K562 (cell line): ENCODE measurements around the gene CENPT. TPM values are rescaled to one million over a fixed set of nuclear protein-coding genes. Genes with fewer than 3 reads are reported as not detected.

ENCODE experiments used
- ESRRA ChIP-seq: fragments of 450-650 bp; IDR thresholded peaks from 2 replicates; pipeline ENCODE4 v1.6.1; 2014; ENCODE audit warnings: low read depth, mild to moderate bottlenecking, moderate library complexity, borderline replicate concordance
- ETV5 ChIP-seq: sonication (generic); formaldehyde crosslinking; IDR thresholded peaks from 2 replicates; pipeline ENCODE4 v1.4.0; 2020; ENCODE audit warnings: low read depth, mild to moderate bottlenecking, missing genetic modification reagents
- EWSR1 ChIP-seq: fragments of 450-650 bp; IDR thresholded peaks from 2 replicates; pipeline ENCODE4 v1.6.1; 2018; ENCODE audit warnings: borderline replicate concordance, mild to moderate bottlenecking, low read depth, moderate library complexity; ENCODE audit not compliant: partially characterized antibody
- FIP1L1 ChIP-seq: fragments of 200-400 bp; formaldehyde crosslinking; IDR thresholded peaks from 2 replicates; pipeline ENCODE4 v1.6.1; 2018; ENCODE audit warnings: mild to moderate bottlenecking, low read depth, low read length; ENCODE audit not compliant: poor library complexity, severe bottlenecking
- HCFC1 ChIP-seq: IDR thresholded peaks from 2 replicates; pipeline ENCODE4 v1.6.1; 2012; ENCODE audit warnings: low read depth, low read length, improper control_type of control experiment
- HMG20B ChIP-seq: fragments of 250-450 bp; sonication (Bioruptor Pico); IDR thresholded peaks from 2 replicates; pipeline ENCODE4 v1.5.0; 2021; ENCODE audit warnings: mild to moderate bottlenecking
- HNRNPL ChIP-seq: fragments of 200-400 bp; formaldehyde crosslinking; IDR thresholded peaks from 2 replicates; pipeline ENCODE4 v1.6.1; 2017; ENCODE audit warnings: low read depth, mild to moderate bottlenecking, low read length
- HNRNPLL ChIP-seq: fragments of 200-400 bp; formaldehyde crosslinking; IDR thresholded peaks from 2 replicates; pipeline ENCODE4 v1.6.1; 2017; ENCODE audit warnings: low read length, low read depth, mild to moderate bottlenecking; ENCODE audit not compliant: poor library complexity, severe bottlenecking
- MCM7 ChIP-seq, 2 experiments: fragments of 450-650 bp; IDR thresholded peaks; 2 replicates each; pipeline ENCODE4 v1.6.1; 2016 to 2018
- NFIC ChIP-seq: fragments of 450-650 bp; IDR thresholded peaks from 2 replicates; pipeline ENCODE4 v1.6.1; 2017; ENCODE audit warnings: mild to moderate bottlenecking, inconsistent platforms
- POLR2B ChIP-seq: fragments of 450-650 bp; IDR thresholded peaks from 2 replicates; pipeline ENCODE4 v1.6.1; 2018; ENCODE audit warnings: low read depth; ENCODE audit not compliant: partially characterized antibody
- POLR2G ChIP-seq: fragments of 200-400 bp; formaldehyde crosslinking; IDR thresholded peaks from 2 replicates; pipeline ENCODE4 v1.6.1; 2017; ENCODE audit warnings: low read depth, mild to moderate bottlenecking, antibody characterized with exemption, low read length, moderate library complexity
- PRMT5 ChIP-seq: sonication (generic); formaldehyde crosslinking; IDR thresholded peaks from 2 replicates; pipeline ENCODE4 v1.5.0; 2020; ENCODE audit warnings: missing genetic modification reagents
- RAD51 ChIP-seq: fragments of 450-650 bp; IDR thresholded peaks from 2 replicates; pipeline ENCODE4 v1.7.1; 2016; ENCODE audit warnings: low read depth, mild to moderate bottlenecking, borderline replicate concordance
- RBM22 ChIP-seq: fragments of 200-400 bp; formaldehyde crosslinking; IDR thresholded peaks from 2 replicates; pipeline ENCODE4 v1.6.1; 2018; ENCODE audit warnings: low read length, low read depth; ENCODE audit not compliant: poor library complexity, severe bottlenecking
- RFX5 ChIP-seq: IDR thresholded peaks from 2 replicates; pipeline ENCODE4 v1.6.1; 2011; ENCODE audit warnings: low read depth, mild to moderate bottlenecking, improper control_type of control experiment, low read length
- SMAD1 ChIP-seq: fragments of 150-350 bp; IDR thresholded peaks from 2 replicates; pipeline ENCODE4 v1.6.1; 2014; ENCODE audit warnings: low read length, low read depth; ENCODE audit not compliant: partially characterized antibody
- THRB ChIP-seq: fragments of 450-650 bp; formaldehyde crosslinking; conservative IDR thresholded peaks from 2 replicates; pipeline ENCODE4 v1.4.0; 2022; ENCODE audit warnings: mild to moderate bottlenecking, missing genetic modification characterization
- ZNF551 ChIP-seq: fragments of 250-450 bp; sonication (Bioruptor Pico); IDR thresholded peaks from 2 replicates; pipeline ENCODE4 v1.5.0; 2021; ENCODE audit warnings: mild to moderate bottlenecking, moderate library complexity
- ZNF583 ChIP-seq: fragments of 250-450 bp; sonication (Bioruptor Pico); IDR thresholded peaks from 2 replicates; pipeline ENCODE4 v1.4.0; 2020
- ZNF699 ChIP-seq: fragments of 250-450 bp; sonication (Bioruptor Pico); IDR thresholded peaks from 2 replicates; pipeline ENCODE4 v1.8.0; 2021; ENCODE audit warnings: mild to moderate bottlenecking, moderate library complexity; ENCODE audit not compliant: insufficient replicate concordance
- polyA plus RNA-seq, 8 experiments: library from polyadenylated mRNA; depleted of rRNA in 4 of 8; stranded (reverse) in 5 of 8; unstranded in 3 of 8; fragments of >200 nt; fragmentation: Nextera tagmentation in 2 of 8; fragmentation: Illumina TruSeq in 1 of 8; extraction: Ambion mirVana in 2 of 8; extraction: Trizol in 1 of 8; gene quantifications; 2 replicates each; pipeline versions ENCODE4 v1.2.1 to v1.2.3, GENCODE V29; 2011 to 2014; ENCODE audit warnings: inconsistent platforms in 1 of 8, missing spikeins in 1 of 8
- total RNA-seq, 7 experiments: library from RNA; depleted of rRNA in 6 of 7; stranded (reverse); fragments of >200 nt in 6 of 7; fragmentation: Illumina TruSeq in 2 of 7; extraction: Trizol in 2 of 7; gene quantifications; 2 replicates each; pipeline versions ENCODE4 v1.2.1 to v1.2.3, GENCODE V29; 2011 to 2021; ENCODE audit warnings: low replicate concordance in 1 of 7
- TF ChIP-seq, protein P1 (sequence below): sonication (generic); formaldehyde crosslinking; IDR thresholded peaks from 2 replicates; pipeline ENCODE4 v1.8.0; 2022; ENCODE audit warnings: mild to moderate bottlenecking, missing genetic modification reagents
- TF ChIP-seq, protein P2 (sequence below): fragments of 250-450 bp; sonication (Bioruptor Pico); IDR thresholded peaks from 2 replicates; pipeline ENCODE4 v1.5.0; 2021

The CENPT gene
- total and polyA plus RNA-seq, 9 of the 15 experiments (the other 6 are each of a cell fraction or from before 2014, with no cell fraction given), result 3.6 to 94.2 (median 44.1) TPM

DNA sequence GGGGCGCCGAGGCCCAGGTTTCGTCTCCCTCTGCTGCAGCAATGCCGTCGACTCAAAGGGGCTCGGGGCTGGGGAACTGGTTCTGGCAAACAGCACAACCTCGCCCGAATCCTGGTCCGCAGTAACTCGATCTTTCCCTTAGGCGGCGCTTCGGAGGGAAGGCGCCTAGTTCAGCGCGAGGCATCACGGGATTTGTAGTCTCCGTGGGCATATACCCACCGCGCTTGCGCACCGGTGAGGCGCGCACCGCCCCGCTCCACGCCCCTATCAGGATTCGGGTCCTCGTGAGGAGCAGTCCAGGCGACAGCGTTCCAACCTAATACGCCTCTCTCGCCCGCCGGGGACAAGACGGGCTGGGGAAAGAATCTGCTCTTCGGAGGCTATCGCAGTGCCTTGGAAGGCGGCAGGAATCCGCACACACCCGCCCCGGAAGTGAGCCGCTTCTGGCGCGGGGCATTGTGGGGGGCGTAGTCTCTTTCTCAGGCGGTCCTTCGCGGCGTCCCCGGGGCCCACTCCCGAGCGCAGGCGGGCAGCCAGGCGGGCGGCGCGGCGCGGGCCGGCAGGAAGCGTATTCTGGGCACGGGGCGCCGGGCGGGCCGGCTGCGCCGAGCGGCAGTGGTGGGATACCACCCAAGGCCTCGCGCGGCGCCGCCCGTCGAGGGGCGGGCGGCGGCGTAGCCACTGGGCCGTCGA is 5.5 kb downstream of the CENPT start, which contains the start of gene THAP11 (continued):
- TF ChIP-seq RFX5, result no peak
- 0 out of 2 replicates have a peak, but pooled peaks have one; percentile 38 for TF ChIP-seq HNRNPL
- TF ChIP-seq POLR2G, result peak; percentile 88
- no peak for TF ChIP-seq HMG20B
- TF ChIP-seq ETV5, result no peak; the same call in 1 of the 2 replicates
- peak; percentile 79 for TF ChIP-seq POLR2B
- peak; percentile 94 for TF ChIP-seq HCFC1
- no peak for TF ChIP-seq RBM22
- no peak for TF ChIP-seq THRB (CRISPR knock-in tag)
- TF ChIP-seq PRMT5, result no peak
- TF ChIP-seq ZNF551, result no peak
- peak; percentile 11; the same call in 1 of the 2 replicates for TF ChIP-seq ESRRA
- no peak for TF ChIP-seq ZNF583 (CRISPR knock-in tag)
- TF ChIP-seq FIP1L1, result peak; percentile 83
- no peak; the same call in 1 of the 2 replicates for TF ChIP-seq NFIC
- TF ChIP-seq HNRNPLL, result no peak
- TF ChIP-seq EWSR1, result no peak
- no peak for TF ChIP-seq ZNF699
- peak; percentile 62 for TF ChIP-seq SMAD1
- TF ChIP-seq MCM7 (IDR thresholded peaks at IDR 0.05), result no peak
- TF ChIP-seq, protein P1, sequence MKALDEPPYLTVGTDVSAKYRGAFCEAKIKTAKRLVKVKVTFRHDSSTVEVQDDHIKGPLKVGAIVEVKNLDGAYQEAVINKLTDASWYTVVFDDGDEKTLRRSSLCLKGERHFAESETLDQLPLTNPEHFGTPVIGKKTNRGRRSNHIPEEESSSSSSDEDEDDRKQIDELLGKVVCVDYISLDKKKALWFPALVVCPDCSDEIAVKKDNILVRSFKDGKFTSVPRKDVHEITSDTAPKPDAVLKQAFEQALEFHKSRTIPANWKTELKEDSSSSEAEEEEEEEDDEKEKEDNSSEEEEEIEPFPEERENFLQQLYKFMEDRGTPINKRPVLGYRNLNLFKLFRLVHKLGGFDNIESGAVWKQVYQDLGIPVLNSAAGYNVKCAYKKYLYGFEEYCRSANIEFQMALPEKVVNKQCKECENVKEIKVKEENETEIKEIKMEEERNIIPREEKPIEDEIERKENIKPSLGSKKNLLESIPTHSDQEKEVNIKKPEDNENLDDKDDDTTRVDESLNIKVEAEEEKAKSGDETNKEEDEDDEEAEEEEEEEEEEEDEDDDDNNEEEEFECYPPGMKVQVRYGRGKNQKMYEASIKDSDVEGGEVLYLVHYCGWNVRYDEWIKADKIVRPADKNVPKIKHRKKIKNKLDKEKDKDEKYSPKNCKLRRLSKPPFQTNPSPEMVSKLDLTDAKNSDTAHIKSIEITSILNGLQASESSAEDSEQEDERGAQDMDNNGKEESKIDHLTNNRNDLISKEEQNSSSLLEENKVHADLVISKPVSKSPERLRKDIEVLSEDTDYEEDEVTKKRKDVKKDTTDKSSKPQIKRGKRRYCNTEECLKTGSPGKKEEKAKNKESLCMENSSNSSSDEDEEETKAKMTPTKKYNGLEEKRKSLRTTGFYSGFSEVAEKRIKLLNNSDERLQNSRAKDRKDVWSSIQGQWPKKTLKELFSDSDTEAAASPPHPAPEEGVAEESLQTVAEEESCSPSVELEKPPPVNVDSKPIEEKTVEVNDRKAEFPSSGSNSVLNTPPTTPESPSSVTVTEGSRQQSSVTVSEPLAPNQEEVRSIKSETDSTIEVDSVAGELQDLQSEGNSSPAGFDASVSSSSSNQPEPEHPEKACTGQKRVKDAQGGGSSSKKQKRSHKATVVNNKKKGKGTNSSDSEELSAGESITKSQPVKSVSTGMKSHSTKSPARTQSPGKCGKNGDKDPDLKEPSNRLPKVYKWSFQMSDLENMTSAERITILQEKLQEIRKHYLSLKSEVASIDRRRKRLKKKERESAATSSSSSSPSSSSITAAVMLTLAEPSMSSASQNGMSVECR (CRISPR knock-in tag), result peak; percentile 68; the same call in 1 of the 2 replicates
- TF ChIP-seq, protein P2, sequence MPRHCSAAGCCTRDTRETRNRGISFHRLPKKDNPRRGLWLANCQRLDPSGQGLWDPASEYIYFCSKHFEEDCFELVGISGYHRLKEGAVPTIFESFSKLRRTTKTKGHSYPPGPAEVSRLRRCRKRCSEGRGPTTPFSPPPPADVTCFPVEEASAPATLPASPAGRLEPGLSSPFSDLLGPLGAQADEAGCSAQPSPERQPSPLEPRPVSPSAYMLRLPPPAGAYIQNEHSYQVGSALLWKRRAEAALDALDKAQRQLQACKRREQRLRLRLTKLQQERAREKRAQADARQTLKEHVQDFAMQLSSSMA (CRISPR knock-in tag), result peak; percentile 66; the same call in 1 of the 2 replicates
- TF ChIP-seq RAD51, result no peak
